ENCODE data around the gene DUSP21.
"Not testable (repeated sequence)": the region's sequence is repeated elsewhere in the genome, so short reads cannot be mapped to it uniquely, and the experiment has no call there.

The DUSP21 gene

DNA sequence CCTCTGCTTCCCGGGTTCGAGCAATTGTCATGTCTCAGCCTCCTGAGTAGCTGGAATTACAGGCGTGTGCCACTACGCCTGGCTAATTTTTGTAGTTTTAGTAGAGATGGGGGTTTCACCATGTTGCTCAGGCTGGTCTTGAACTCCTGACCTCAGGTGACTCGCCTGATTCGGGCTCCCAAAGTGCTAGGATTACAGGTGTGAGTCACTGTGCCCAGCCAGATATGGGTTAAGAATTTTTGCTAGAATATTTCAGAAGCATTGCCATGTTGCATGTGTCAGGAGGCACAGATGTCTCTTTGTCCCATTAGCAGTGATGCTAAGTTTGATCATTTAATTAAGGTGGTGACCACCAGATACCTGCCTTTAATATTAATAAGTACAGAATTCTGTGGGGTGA, 7.1 kb downstream of the DUSP21 start:
- not testable (repeated sequence) for ATAC-seq (replicated peaks; ENCODE audit: extremely low read depth, poor library complexity, severe bottlenecking); DNase-seq (ENCODE audit: low spot score in 2 of 2); H3K4me3 Mint-ChIP-seq; H3K9me3 Mint-ChIP-seq; H3K4me1 Mint-ChIP-seq; H3K27ac Mint-ChIP-seq (ENCODE audit: low read depth); H3K36me3 Mint-ChIP-seq (ENCODE audit: insufficient read depth); H3K27me3 Mint-ChIP-seq

DNA sequence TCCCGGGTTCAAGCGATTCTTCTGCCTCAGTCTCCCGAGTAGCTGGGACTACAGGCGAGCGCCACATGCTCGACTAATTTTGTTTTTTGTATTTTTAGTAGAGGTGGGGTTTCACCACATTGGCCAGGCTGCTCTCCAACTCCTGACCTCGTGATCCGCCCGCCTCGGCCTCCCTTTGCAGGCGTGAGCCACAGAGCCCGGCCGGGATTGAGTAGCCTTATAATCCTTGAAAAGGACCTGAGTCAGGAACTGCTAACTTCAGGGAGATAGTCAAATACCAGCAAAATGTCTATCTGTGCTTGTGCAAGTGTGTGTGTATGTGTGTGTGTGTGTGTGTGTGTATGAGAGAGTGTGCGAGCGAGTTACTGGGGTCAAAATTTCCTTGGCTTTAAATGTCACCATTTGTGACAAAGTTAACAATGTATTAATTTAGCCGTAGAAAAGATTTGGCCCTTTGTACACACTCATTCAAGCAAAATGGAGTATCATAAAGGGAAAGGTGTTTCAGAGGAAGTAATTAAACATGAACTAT, 27.4 kb downstream of the DUSP21 start:
- Mint-ChIP-seq H3K9me3 (no peaks in the 10 kb centered on the region), H3K27ac (ENCODE audit: low read depth) (no peak overlapping the region), H3K36me3 (ENCODE audit: insufficient read depth) (peaks cover 8% of the 10 kb centered on the region), H3K4me3 (peak overlapping the region; percentile 56), H3K27me3 (no peaks in the 10 kb centered on the region), H3K4me1 (peaks cover 6% of the 10 kb centered on the region)
- ATAC-seq (replicated peaks; ENCODE audit: extremely low read depth, poor library complexity, severe bottlenecking): no peak
- no peak for DNase-seq (ENCODE audit: low spot score in 2 of 2)

DNA sequence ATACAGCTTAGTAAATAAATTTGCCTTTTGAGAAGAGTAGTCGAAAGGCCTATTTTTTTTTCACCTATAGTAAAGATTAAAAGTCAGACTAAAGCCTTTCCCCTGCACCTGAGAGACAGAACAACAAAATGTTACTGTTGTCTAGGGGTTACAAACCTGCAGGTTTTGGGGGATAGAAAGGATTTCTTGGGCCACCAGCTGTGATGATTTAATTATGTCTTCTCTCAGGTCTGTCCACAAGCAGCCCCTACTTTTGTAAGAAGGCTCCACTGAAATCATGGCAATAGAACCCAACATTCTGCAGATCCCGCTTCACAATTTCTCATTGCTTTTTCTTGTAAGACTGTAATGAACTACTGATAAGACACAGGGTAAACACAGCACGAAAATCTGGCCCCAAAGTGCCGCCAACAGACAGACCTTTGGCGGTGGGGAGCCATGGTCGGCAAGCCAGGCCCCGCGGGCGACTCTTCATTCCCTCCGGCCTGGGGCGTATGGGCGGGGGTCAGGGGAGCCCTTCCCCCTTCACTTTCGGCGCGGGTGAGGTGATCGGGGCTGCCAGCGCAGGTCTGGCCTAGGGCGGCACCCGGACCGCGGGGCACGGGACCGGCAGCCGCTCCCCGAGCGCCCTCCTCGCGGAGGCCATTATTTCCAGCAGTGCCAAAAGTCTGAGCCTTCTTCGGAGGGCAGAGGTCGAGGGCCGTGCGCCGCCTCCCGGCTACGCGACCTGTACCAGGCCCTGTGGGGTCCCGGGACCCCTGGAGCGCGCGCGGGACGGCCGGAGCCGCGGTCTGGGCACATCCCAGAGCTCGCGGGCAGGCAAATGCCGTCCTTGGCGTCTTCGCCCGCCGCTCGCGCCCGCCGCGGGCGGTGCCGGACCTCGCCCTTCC, 28.4 kb downstream of the DUSP21 start:
- Mint-ChIP-seq H3K27ac (ENCODE audit: low read depth) (peak overlapping the region; percentile 89), H3K4me3 (peak overlapping the region; percentile 90), H3K27me3 (no peaks in the 10 kb centered on the region), H3K36me3 (ENCODE audit: insufficient read depth) (peaks cover 8% of the 10 kb centered on the region), H3K4me1 (peaks cover 6% of the 10 kb centered on the region), H3K9me3 (no peaks in the 10 kb centered on the region)
- peak; percentile 26 for ATAC-seq (replicated peaks; ENCODE audit: extremely low read depth, poor library complexity, severe bottlenecking)
- peak; percentile 13 to 16 for DNase-seq (ENCODE audit: low spot score in 2 of 2)

DNA sequence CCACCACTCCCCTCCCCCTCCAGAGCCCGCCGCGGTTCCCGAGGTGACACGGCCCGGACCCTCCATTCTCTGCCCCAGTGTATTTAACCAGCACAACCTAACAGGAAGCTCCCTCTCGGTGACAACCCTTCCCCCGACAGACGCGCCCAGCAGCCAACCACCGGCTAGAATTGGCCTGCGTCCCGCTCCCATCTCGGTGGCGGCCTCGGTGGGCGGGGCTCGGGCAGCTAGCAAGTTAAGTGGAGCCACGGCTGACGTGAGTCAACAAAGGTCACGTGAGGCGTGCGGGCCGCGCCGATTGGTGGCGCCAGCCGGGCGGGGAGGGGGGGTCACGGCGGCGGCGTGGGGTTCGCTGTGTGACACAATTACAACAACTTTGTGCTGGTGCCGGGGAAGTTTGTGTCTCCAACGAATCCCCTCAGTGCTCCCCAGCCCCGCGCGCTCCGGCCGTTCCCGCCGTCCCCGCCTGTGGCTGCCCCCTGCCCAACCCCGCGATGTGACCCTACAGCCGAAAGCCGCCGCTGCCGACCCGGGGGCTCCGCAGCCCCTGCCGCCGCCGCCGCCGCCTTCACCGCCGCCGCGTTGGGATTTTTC, 29.1 kb downstream of the DUSP21 start, which contains the start of gene KDM6A:
TSS of gene KDM6A (plus strand) at position 368 of the 594 bp plus-strand sequence. CDS start 364 bp downstream, outside the sequence.
- Mint-ChIP-seq H3K36me3 (ENCODE audit: insufficient read depth) (peaks cover 8% of the 10 kb centered on the region), H3K27ac (ENCODE audit: low read depth) (peak within 1 kb of the TSS; percentile 89), H3K9me3 (no peaks in the 10 kb centered on the region), H3K4me3 (peak within 1 kb of the TSS; percentile 90), H3K4me1 (peaks cover 6% of the 10 kb centered on the region), H3K27me3 (no peaks in the 10 kb centered on the region)
- DNase-seq (ENCODE audit: low spot score in 2 of 2) (peak; percentile 79 to 94), ATAC-seq (replicated peaks; ENCODE audit: extremely low read depth, poor library complexity, severe bottlenecking) (peak; percentile 89)

DNA sequence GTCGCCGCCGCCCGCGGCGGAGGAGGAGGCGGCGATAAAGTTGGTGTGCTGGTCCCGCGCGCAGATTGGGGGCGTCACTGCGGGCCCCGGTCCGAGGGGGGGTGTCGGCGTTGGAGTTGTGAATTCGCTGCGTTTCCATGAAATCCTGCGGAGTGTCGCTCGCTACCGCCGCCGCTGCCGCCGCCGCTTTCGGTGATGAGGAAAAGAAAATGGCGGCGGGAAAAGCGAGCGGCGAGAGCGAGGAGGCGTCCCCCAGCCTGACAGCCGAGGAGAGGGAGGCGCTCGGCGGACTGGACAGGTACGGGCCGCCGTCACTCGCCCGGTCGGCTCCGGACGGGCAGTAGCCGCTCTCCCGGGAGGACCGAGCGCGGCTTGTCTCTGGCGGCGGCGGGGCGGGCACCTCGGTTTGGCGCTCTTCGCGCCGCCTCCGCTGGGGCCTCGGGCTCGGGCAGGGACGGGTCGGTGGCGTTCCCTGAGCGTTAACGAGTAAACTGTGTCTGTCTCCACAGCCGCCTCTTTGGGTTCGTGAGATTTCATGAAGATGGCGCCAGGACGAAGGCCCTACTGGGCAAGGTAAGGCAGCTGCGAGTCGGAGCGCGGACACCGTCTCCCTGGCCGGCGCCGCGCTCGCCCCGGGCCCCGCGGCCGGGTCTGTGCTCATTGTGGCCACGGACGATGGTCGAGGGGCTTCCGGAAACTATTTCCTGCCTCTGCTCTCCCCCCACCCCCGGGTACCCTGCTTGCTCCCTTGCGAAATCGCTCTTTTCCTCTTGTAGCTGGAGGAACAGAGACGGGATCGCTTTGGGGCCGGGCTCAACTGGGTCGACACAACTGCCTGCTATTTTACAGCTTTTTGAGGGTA, 29.8 kb downstream of the DUSP21 start:
- Mint-ChIP-seq H3K4me3 (peak overlapping the region; percentile 90), H3K36me3 (ENCODE audit: insufficient read depth) (peaks cover 8% of the 10 kb centered on the region), H3K4me1 (peaks cover 6% of the 10 kb centered on the region), H3K9me3 (no peaks in the 10 kb centered on the region), H3K27ac (ENCODE audit: low read depth) (peak overlapping the region; percentile 89), H3K27me3 (no peaks in the 10 kb centered on the region)
- ATAC-seq (replicated peaks; ENCODE audit: extremely low read depth, poor library complexity, severe bottlenecking): peak; percentile 5
- DNase-seq (ENCODE audit: low spot score in 2 of 2): peak; percentile 16 to 18

DNA sequence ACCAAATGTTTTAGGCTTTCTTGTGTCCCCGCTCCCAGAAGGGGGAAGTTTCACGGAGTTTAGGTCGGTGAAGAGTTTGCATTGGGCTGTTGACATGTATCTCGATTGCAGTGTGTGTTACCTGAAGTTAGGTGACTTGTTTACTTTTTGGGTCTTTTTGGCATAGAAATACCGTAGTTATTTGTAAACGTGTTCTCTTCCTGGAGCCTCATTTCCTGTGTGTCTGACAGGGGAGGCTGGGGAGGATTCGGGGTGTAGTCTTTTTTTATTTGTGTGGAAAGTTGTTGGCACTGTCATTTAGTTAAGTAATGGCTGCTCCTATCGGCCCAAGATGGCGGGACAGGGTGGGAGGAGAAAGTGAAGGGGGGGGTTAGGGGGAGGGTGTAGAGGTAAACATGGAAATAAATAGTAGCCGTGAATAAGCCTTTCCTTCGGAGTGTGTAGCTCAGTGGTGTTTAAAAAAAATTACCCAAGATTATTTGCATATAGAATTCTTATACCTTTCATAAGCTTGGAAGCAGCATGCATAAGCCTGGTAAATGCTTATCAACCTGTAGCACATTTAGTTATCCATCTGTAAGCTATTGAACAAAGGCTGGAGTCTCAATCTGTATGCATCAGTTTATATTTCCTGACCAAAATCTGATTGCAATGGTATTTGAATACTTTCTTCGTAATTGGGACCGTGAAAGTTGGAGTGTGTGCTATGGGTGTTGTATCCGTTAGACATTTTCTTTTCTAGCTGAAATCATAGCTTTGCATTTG, 30.8 kb downstream of the DUSP21 start:
- H3K4me1 Mint-ChIP-seq: peaks cover 6% of the 10 kb centered on the region

DNA sequence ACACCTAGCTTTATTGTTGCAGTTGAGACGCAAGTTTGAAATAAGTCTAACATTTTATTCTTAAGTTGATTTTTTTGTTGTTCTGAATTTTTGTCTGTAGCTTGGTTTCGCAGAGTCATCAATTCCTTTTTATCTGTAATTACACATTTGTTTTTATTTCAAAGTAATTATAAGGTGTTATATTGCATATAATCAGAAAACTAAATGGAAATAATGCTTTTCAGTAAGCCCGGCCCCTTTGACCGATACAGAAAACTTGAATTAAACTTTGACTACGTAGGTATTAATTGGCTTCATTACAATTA, 31.3 kb downstream of the DUSP21 start:
- Mint-ChIP-seq H3K27ac (ENCODE audit: low read depth) (peak overlapping the region; percentile 70), H3K27me3 (no peaks in the 10 kb centered on the region), H3K4me3 (peak overlapping the region; percentile 90), H3K9me3 (no peaks in the 10 kb centered on the region), H3K4me1 (peaks cover 6% of the 10 kb centered on the region), H3K36me3 (ENCODE audit: insufficient read depth) (peaks cover 8% of the 10 kb centered on the region)
- DNase-seq (ENCODE audit: low spot score in 2 of 2) (no peak), ATAC-seq (replicated peaks; ENCODE audit: extremely low read depth, poor library complexity, severe bottlenecking) (no peak)

More for the DNA sequence above, 30.8 kb downstream of the DUSP21 start:
- no peaks in the 10 kb centered on the region for H3K9me3 Mint-ChIP-seq
- peak overlapping the region; percentile 70 for H3K27ac Mint-ChIP-seq (ENCODE audit: low read depth)
- H3K27me3 Mint-ChIP-seq: no peaks in the 10 kb centered on the region
- H3K36me3 Mint-ChIP-seq (ENCODE audit: insufficient read depth): peaks cover 8% of the 10 kb centered on the region
- no peak for DNase-seq (ENCODE audit: low spot score in 2 of 2)
- ATAC-seq (replicated peaks; ENCODE audit: extremely low read depth, poor library complexity, severe bottlenecking): no peak
- peak overlapping the region; percentile 90 for H3K4me3 Mint-ChIP-seq

DNA sequence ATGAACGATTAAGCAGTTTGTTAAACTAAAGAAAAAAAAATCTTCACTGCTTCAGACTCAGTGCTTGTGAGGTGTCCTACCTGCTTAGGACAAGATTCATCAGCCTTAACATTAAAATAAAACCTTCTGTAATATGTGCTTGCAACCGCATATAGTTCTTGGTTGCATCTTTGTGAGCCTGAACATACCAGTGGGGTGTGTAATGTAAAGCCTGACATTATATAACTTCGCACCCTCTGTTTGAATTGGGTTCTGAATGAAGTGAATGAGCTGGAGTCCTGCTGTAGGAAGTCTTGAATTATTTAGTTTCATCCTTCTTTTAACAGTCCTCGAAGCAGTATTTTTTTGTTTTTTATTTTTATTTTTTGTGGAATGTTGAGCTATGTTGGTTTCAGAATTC, 32.3 kb downstream of the DUSP21 start:
- ATAC-seq (replicated peaks; ENCODE audit: extremely low read depth, poor library complexity, severe bottlenecking) (no peak), DNase-seq (ENCODE audit: low spot score in 2 of 2) (no peak)
- H3K36me3 Mint-ChIP-seq (ENCODE audit: insufficient read depth): peaks cover 8% of the 10 kb centered on the region
- H3K4me1 Mint-ChIP-seq: peaks cover 9% of the 10 kb centered on the region
- peak overlapping the region; percentile 90 for H3K4me3 Mint-ChIP-seq
- H3K27ac Mint-ChIP-seq (ENCODE audit: low read depth): no peak overlapping the region
- H3K27me3 Mint-ChIP-seq: no peaks in the 10 kb centered on the region
- H3K9me3 Mint-ChIP-seq: no peaks in the 10 kb centered on the region

DNA sequence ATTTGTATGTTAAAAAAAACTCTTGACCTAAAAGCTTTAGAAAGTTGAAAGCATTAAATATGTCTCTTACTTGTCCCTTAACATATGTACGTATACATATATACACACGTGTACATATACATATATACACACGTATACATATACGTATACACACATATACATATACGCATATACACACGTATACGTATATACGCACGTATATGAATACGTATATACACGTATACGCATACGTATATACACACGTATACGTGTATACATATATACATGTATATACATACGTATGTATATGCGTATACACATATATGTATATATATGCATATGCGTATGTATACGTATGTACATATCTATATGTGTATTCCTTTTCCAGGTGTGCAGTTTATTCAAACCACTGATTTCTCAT, 32.9 kb downstream of the DUSP21 start:
- Mint-ChIP-seq H3K4me3 (no peak overlapping the region), H3K36me3 (ENCODE audit: insufficient read depth) (peaks cover 8% of the 10 kb centered on the region), H3K27ac (ENCODE audit: low read depth) (no peak overlapping the region), H3K27me3 (no peaks in the 10 kb centered on the region), H3K4me1 (peaks cover 11% of the 10 kb centered on the region), H3K9me3 (no peaks in the 10 kb centered on the region)
- ATAC-seq (replicated peaks; ENCODE audit: extremely low read depth, poor library complexity, severe bottlenecking) (no peak), DNase-seq (ENCODE audit: low spot score in 2 of 2) (no peak)

DNA sequence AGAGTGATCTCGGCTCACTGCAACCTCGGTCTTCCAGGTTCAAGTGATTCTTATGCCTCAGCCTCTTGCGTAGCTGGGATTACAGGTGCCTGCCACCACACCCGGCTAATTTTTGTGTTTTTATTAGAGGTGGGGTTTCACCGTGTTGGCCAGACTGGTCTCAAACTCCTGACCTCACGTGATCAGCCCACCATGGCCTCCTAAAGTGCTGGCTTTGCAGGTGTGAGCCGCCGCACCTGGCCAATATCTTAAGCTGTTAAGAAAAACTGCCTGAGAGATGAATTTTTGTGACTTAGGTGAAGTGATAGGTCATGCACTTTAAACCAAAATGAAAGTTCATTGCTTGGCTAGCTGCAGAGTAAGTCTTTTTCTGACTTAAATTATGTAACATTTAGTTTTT, 35.0 kb downstream of the DUSP21 start:
- Mint-ChIP-seq H3K4me1 (peaks cover 21% of the 10 kb centered on the region), H3K27ac (ENCODE audit: low read depth) (no peak overlapping the region), H3K4me3 (no peak overlapping the region), H3K27me3 (no peaks in the 10 kb centered on the region), H3K9me3 (no peaks in the 10 kb centered on the region), H3K36me3 (ENCODE audit: insufficient read depth) (peaks cover 6% of the 10 kb centered on the region)
- no peak for DNase-seq (ENCODE audit: low spot score in 2 of 2)
- no peak for ATAC-seq (replicated peaks; ENCODE audit: extremely low read depth, poor library complexity, severe bottlenecking)

DNA sequence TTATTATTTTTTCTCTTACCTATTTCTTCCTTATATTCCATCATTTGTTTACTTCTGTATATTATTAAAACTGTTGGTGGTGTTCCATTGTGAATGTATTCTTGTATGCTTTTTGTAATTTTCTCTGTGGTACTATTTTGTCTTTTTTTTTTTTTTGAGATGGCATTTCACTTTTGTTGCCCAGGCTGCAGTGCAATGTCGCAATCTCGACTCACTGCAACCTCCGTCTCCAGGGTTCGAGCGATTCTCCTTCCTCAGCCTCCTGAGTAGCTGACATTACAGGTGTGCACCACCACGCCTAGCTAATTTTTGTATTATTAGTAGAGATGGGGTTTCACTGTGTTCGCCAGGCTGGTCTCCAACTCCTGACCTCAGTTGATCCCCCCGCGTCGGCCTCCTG, 37.7 kb downstream of the DUSP21 start:
- no peaks in the 10 kb centered on the region for H3K27me3 Mint-ChIP-seq
- no peak overlapping the region for H3K4me3 Mint-ChIP-seq
- peaks cover 32% of the 10 kb centered on the region for H3K4me1 Mint-ChIP-seq

DNA sequence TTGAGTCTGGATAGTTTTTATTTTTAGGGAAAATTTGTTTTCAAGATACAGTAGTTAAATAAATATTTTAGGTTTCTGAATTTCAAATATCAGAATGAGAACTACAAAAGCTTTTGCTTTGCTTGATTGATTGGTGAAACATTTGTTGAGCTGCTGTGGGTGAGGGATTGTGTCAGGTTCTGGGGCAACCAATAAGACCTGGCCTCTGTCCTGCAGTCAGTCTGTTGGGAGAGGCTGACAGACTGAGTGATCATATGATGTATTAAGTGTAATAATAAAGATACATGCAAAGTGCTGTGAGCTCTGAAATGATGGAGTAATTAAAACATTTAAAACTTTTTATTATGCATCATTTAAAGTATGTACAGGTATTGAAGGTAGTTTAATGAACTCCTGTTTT, 38.8 kb downstream of the DUSP21 start:
- DNase-seq (ENCODE audit: low spot score in 2 of 2) (no peak), ATAC-seq (replicated peaks; ENCODE audit: extremely low read depth, poor library complexity, severe bottlenecking) (no peak)
- no peak overlapping the region for H3K27ac Mint-ChIP-seq (ENCODE audit: low read depth)
- no peaks in the 10 kb centered on the region for H3K27me3 Mint-ChIP-seq
- H3K4me3 Mint-ChIP-seq: no peak overlapping the region
- H3K4me1 Mint-ChIP-seq: peaks cover 32% of the 10 kb centered on the region
- H3K36me3 Mint-ChIP-seq (ENCODE audit: insufficient read depth): peaks cover 11% of the 10 kb centered on the region
- H3K9me3 Mint-ChIP-seq: no peaks in the 10 kb centered on the region

More for the DNA sequence above, 37.7 kb downstream of the DUSP21 start:
- ATAC-seq (replicated peaks; ENCODE audit: extremely low read depth, poor library complexity, severe bottlenecking) (no peak), DNase-seq (ENCODE audit: low spot score in 2 of 2) (no peak)
- no peak overlapping the region for H3K27ac Mint-ChIP-seq (ENCODE audit: low read depth)
- peaks cover 10% of the 10 kb centered on the region for H3K36me3 Mint-ChIP-seq (ENCODE audit: insufficient read depth)
- no peaks in the 10 kb centered on the region for H3K9me3 Mint-ChIP-seq
